ENCODE measurements around the gene EFNB1.

The EFNB1 gene

GRCh38 chrX:68832516-68833447, 4.0 kb downstream of the EFNB1 start:
- TF ChIP-seq, protein P1, sequence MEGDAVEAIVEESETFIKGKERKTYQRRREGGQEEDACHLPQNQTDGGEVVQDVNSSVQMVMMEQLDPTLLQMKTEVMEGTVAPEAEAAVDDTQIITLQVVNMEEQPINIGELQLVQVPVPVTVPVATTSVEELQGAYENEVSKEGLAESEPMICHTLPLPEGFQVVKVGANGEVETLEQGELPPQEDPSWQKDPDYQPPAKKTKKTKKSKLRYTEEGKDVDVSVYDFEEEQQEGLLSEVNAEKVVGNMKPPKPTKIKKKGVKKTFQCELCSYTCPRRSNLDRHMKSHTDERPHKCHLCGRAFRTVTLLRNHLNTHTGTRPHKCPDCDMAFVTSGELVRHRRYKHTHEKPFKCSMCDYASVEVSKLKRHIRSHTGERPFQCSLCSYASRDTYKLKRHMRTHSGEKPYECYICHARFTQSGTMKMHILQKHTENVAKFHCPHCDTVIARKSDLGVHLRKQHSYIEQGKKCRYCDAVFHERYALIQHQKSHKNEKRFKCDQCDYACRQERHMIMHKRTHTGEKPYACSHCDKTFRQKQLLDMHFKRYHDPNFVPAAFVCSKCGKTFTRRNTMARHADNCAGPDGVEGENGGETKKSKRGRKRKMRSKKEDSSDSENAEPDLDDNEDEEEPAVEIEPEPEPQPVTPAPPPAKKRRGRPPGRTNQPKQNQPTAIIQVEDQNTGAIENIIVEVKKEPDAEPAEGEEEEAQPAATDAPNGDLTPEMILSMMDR (IDR thresholded peaks at IDR 0.05; ENCODE audit: extremely low read depth, insufficient read depth, missing control alignments), result no peak
- no peak for DNase-seq (ENCODE audit: low spot score)
- in situ Hi-C loops (cut with MboI; ENCODE audit: low pct_unique_long_range_greater_than_20kb, low sequenced_read_pairs, unreplicated experiment), result no loop called here

DNA sequence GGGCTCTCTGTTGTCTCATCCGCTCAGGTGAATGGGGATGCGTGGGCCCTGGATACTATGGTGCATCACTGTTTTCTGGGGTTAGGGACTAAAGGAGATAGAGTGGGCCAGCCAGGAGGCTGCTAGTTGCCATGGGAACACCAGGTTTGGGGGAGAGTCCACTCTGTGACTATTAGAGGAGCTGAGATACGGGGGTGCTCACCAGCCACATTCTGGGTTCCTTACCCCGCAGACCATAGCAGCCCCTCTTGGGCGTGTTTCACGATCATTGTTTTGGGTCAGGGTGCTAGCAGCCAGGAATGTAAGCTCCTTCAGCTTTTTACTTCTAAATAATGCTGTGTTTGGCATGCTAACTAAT, 4.6 kb downstream of the EFNB1 start:
- DNase-seq (ENCODE audit: low spot score), result no peak
- in situ Hi-C loops (cut with MboI; ENCODE audit: low pct_unique_long_range_greater_than_20kb, low sequenced_read_pairs, unreplicated experiment), result no loop called here
- TF ChIP-seq, protein P1 (IDR thresholded peaks at IDR 0.05; ENCODE audit: extremely low read depth, insufficient read depth, missing control alignments), result no peak

DNA sequence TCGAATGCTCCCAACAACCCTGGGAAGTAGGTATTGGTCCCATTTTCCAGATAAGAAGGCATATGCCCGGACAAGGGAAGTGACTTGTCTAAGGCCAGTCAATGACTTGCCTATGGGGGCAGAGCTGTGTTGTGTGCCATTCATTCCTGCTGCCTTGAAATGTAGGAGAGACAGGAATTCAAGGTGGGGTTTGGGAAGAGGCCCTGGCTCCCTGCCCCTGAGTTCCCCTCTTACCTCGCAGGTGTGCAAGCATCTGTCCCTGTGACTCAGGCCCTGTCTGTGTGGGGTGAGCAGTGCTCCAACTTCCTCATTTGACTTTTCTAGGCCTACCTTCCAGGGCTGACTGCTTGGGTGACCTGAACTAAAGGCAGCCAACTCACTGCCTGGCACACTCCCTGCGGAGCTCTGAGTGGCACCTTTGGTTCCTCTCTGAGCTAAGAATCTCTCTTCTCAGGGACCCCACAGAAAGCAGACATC, 5.1 kb downstream of the EFNB1 start:
- no peak for DNase-seq (ENCODE audit: low spot score)
- TF ChIP-seq, protein P1 (IDR thresholded peaks at IDR 0.05; ENCODE audit: extremely low read depth, insufficient read depth, missing control alignments), result no peak
- in situ Hi-C loops (cut with MboI; ENCODE audit: low pct_unique_long_range_greater_than_20kb, low sequenced_read_pairs, unreplicated experiment), result no loop called here

DNA sequence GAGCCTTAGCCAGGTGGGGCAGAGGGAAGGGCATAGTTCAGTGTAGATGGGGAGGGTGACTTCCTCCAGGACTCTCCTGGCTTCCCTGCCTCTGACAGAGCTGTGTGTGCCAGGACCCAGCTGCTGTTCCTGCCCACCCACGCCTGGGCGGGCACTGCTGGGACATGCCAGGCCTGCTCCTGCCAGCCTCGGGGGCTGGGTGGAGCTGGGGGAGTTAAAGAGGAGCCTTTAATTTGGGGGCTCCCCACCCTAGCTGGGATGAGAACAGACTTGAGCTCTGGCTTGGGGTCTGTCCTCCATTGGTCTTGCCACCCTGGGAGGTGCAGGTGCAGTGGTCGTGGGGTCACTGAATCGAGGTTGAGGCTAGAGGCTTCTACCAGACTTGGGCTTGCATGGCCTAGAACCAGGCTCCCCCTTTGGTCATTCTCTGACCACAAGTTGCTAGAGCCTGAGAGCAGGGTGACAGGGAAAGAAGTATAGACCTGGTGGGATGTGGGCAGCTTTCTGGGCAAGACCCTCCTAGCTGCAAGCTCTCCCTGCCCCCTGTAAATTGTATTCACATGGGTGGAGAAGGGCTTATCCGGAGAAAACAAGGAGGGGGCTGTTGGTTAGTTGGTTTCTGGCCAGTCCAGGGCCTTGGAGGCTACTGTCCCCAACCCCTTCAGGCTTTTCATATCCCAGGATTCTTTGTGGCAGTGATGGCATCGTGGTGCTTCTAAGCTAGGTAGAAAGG, 5.7 kb downstream of the EFNB1 start:
- in situ Hi-C loops (cut with MboI; ENCODE audit: low pct_unique_long_range_greater_than_20kb, low sequenced_read_pairs, unreplicated experiment), result no loop called here
- DNase-seq (ENCODE audit: low spot score), result no peak
- TF ChIP-seq, protein P1 (IDR thresholded peaks at IDR 0.05; ENCODE audit: extremely low read depth, insufficient read depth, missing control alignments), result no peak

- in situ Hi-C loops (cut with MboI; ENCODE audit: low pct_unique_long_range_greater_than_20kb, low sequenced_read_pairs, unreplicated experiment), result no loop called here
- no peak for DNase-seq (ENCODE audit: low spot score)
- TF ChIP-seq, protein P1 (IDR thresholded peaks at IDR 0.05; ENCODE audit: extremely low read depth, insufficient read depth, missing control alignments), result no peak
These were observed 6.3 kb downstream of the EFNB1 start for GRCh38 chrX:68835104-68835442.

GRCh38 chrX:68835468-68835867, 6.6 kb downstream of the EFNB1 start:
- no peak for DNase-seq (ENCODE audit: low spot score)
- TF ChIP-seq, protein P1 (IDR thresholded peaks at IDR 0.05; ENCODE audit: extremely low read depth, insufficient read depth, missing control alignments), result no peak
- in situ Hi-C loops (cut with MboI; ENCODE audit: low pct_unique_long_range_greater_than_20kb, low sequenced_read_pairs, unreplicated experiment), result no loop called here

Data from GM13977 (cell line).